Heart right ventricle (tissue), 16 donors: ENCODE results near the gene CDCA5. TPM values are rescaled to one million over a fixed set of nuclear protein-coding genes. Genes with fewer than 3 reads are reported as not detected.

ENCODE experiments used
- ATAC-seq, 8 donors: fragments of 200-7000 bp; cut with Tn5 transposase; one replicate each; pipeline ENCODE4 v1.9.1; 2020; ENCODE audit warnings: mild to moderate bottlenecking in 8 of 8, moderate library complexity in 8 of 8, moderate number of reproducible peaks in 1 of 8
- DNase-seq, 2 donors: peaks; one replicate each; pipeline ENCODE4 v3.0.0-alpha.2; 2020
- H3K27ac ChIP-seq, 10 donors: fragments of 200-600 bp; sonication (generic) in 2 of 10; one replicate each; pipeline versions ENCODE4 v1.5.0 to v1.8.0; 2020 to 2022; ENCODE audit warnings: mild to moderate bottlenecking in 3 of 10
- H3K27me3 ChIP-seq, 7 donors: fragments of 200-600 bp; one replicate each; pipeline ENCODE4 v1.8.0; 2021 to 2022; ENCODE audit warnings: mild to moderate bottlenecking in 2 of 7
- H3K36me3 ChIP-seq, 9 donors: fragments of 200-600 bp; sonication (generic) in 1 of 9; one replicate each; pipeline versions ENCODE4 v1.5.0 to v1.8.0; 2020 to 2022; ENCODE audit warnings: mild to moderate bottlenecking in 2 of 9
- H3K4me1 ChIP-seq, 9 donors: fragments of 200-600 bp; sonication (generic) in 1 of 9; one replicate each; pipeline versions ENCODE4 v1.5.0 to v1.8.0; 2020 to 2022; ENCODE audit warnings: mild to moderate bottlenecking in 4 of 9
- H3K4me3 ChIP-seq, 10 donors: fragments of 200-600 bp; sonication (generic) in 2 of 10; one replicate each; pipeline versions ENCODE4 v1.5.0 to v1.8.0; 2020 to 2022; ENCODE audit warnings: mild to moderate bottlenecking in 7 of 10, moderate library complexity in 2 of 10
- H3K9me3 ChIP-seq, 11 donors: fragments of 200-600 bp in 10 of 11; sonication (generic) in 2 of 11; one replicate each; pipeline versions ENCODE4 v1.5.0 to v1.8.0; 2013 to 2022; ENCODE audit warnings: mild to moderate bottlenecking in 2 of 11, control low read depth in 1 of 11, moderate library complexity in 1 of 11
- CTCF ChIP-seq, 9 donors: fragments of 200-600 bp; sonication (generic) in 2 of 9; IDR thresholded peaks; one replicate each; pipeline versions ENCODE4 v1.5.0 to v1.8.0; 2021 to 2022; ENCODE audit warnings: antibody characterized with exemption in 9 of 9, mild to moderate bottlenecking in 5 of 9, moderate library complexity in 1 of 9
- WGBS, 2 donors: extraction: QIAGEN DNeasy Blood & Tissue Kit; methylation state at CpG; one replicate each; pipeline ENCODE4 v1.1.7; 2013; ENCODE audit warnings: inconsistent platforms in 1 of 2; 5-methylcytosine and 5-hydroxymethylcytosine counted together
- intact Hi-C, 10 donors: fragments of 100-400 bp; cut with DNase I; formaldehyde crosslinking; loops; one replicate each; pipeline versions ENCODE4 v1.11.1 to v1.14.2; 2022
- polyA plus RNA-seq, 2 donors: library from polyadenylated mRNA; stranded (reverse); fragments of 200-250 nt; gene quantifications; one replicate each; pipeline ENCODE4 v1.2.3, GENCODE V29; 2013
- total RNA-seq, 10 donors: library from RNA; stranded (reverse); fragmentation: NEBNext Ultra II Directional in 3 of 10; extraction: Animal tissue kit (Norgen Biotek cat#: 25700) in 3 of 10; gene quantifications; one replicate each; pipeline versions ENCODE4 v1.2.1 to v1.2.4, GENCODE V29; 2021 to 2023
- donor health status: Arrhythmogenic right ventricular cardiomyopathy.
- donor health status: ischemic (EF 13 %, LVEDD 7.1; RV severe dilation, severe dysfunction).
- donor health status: healthy with polysubstance abuse.
- donor health status: DM: no; HTN: yes; CAD: no.
- donor health status: DM: no; HTN: no; CAD: no.
- donor health status: ischemic (EF 25% LVEDD 6.9; RV normal size, moderate dysfunction).
- donor health status: ischemic (EF 25% LVEDD 5.7; RV mildly dilated, moderate dysfunction).
- donor health status: healthy.
- donor health status: DM: yes; HTN: yes; CAD: no.
- donor health status: Ischemic cardiomyopathy.
- donor health status: ischemic (EF 35%, LVEDD 5.7; RV mildly dilated, moderate dysfunction).
- donor health status: nonischemic (EF 11% LVEDD 7.7; RV severe dilation, severe dysfunction).
- donor health status: DM: yes; HTN: yes; CAD: no.
- donor health status: PGD.
- donor health status: ischemic (EF 29% LVEDD 5.4; RV normal size, mild dysfunction).
- donor health status: nonischemic (EF 23%, LVEDD 6.1; RV moderate dilation, normal function).

CDCA5 gene
- total and polyA plus RNA-seq, 12 donors, result 0.45 to 5.3 (median 0.90) TPM

- intact Hi-C loops, result loop anchor here in 4 of 10 donors (1.0 to 5.0 kb wide), 4 partner anchors 12 to 739 kb away; partner anchors contain the start of genes CDCA5 (in 2 of the 4), ZFPL1 (in 2 of the 4), ARL2 (in 1 of the 4) and RPS6KA4 (in 1 of the 4)
- Histone ChIP-seq H3K9me3 (no peaks in the 10 kb centered on the region), H3K4me1 (peaks cover 4 to 31% (median 18%) of the 10 kb centered on the region in 9 donors), H3K27ac (peak within 1 kb of the TSS; percentile 67 to 96 (median 93)), H3K36me3 (peaks cover 0 to 32% (median 2%) of the 10 kb centered on the region in 9 donors), H3K4me3 (peak within 1 kb of the TSS; percentile 75 to 94 (median 86)), H3K27me3 (no peaks in the 10 kb centered on the region)
- TF ChIP-seq CTCF (IDR thresholded peaks at IDR 0.05), result no peak
- ATAC-seq (peak; percentile 94 to 96 (median 95)), DNase-seq (peak; percentile 83 to 90)
- 0 to 1% methylated on average over 51 to 52 of the region's 52 CpGs for WGBS, 2 donors
These were observed 12.3 kb upstream of the CDCA5 start, which contains the start of gene VPS51 for GRCh38 chr11:65095974-65096806. VPS51 (plus strand) TSS chr11:65096214; CDS start chr11:65096251, 37 bp downstream.

DNA sequence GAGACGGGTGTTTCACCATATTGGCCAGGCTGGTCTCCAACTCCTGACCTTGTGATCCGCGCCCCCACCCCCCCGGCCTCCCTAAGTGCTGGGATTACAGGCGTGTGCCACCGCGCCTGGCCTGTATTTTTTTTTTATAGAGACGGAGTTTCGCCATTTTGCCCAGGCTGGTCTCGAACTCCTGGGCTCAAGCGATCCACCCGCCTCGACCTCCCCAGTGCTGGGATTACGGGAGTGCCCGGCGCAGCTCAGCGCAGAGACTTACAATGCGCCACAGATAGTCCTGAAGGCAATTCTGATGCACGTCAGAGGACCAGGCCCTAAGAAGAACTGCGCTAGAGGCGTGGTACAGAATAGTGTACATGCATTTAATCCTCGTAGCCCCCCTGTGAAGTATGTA lies 11.6 kb upstream of the CDCA5 start:
- no peak for TF ChIP-seq CTCF (IDR thresholded peaks at IDR 0.05)
- Histone ChIP-seq H3K9me3 (no peaks in the 10 kb centered on the region), H3K36me3 (peaks cover 0 to 28% (median 2%) of the 10 kb centered on the region in 9 donors), H3K27ac (peak overlapping the region; percentile 67 to 96 (median 93)), H3K27me3 (no peaks in the 10 kb centered on the region), H3K4me3 (peak overlapping the region in 9 of 10 donors; percentile 75 to 94 (median 86)), H3K4me1 (peaks cover 4 to 26% (median 16%) of the 10 kb centered on the region in 9 donors)
- DNase-seq (no peak), ATAC-seq (peak in 2 of 8 donors; percentile 3 to 38)
- intact Hi-C loops, result loop anchor here in 3 of 10 donors (5.0 kb wide), 3 partner anchors 68 to 738 kb away; partner anchors contain the start of genes ARL2 (in 1 of the 3), RPS6KA4 (in 1 of the 3) and SNX15 (in 1 of the 3)
- WGBS, 2 donors, result 69 to 78% methylated on average over 22 of the region's 22 CpGs

GRCh38 chr11:65090628-65091027 lies 6.8 kb upstream of the CDCA5 start:
- DNase-seq (no peak), ATAC-seq (no peak)
- Histone ChIP-seq H3K4me1 (peaks cover 0 to 6% (median 2%) of the 10 kb centered on the region in 9 donors), H3K27me3 (no peaks in the 10 kb centered on the region), H3K9me3 (no peaks in the 10 kb centered on the region), H3K36me3 (peaks cover 0 to 44% (median 17%) of the 10 kb centered on the region in 9 donors), H3K4me3 (no peak overlapping the region), H3K27ac (no peak overlapping the region)
- WGBS, 2 donors, result 97 to 98% methylated on average over 4 of the region's 4 CpGs
- intact Hi-C loops, result no loop called here
- no peak for TF ChIP-seq CTCF (IDR thresholded peaks at IDR 0.05)

DNA sequence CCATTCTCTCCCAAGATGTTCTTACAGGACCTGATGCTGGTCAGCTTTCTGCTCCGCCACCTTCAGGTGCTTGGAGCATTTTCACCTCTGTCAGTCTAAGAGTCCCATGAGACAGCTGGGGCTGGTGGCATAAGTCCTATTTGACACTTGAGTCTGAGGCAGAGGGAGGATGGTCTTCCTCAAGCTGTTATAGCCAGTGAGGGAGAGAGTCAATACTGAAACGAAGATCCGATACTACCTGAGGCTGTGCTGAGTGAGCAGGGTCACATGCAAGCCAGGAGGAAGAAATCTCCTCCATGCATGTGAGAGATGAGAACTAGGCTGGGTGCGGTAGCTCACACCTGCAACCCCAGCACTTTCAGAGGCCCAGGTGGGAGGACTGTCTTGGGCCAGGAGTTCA lies 5.8 kb upstream of the CDCA5 start:
- intact Hi-C loops, result loop anchor here in 3 of 10 donors (5.0 to 10.0 kb wide), 3 partner anchors 42 to 165 kb away; partner anchors contain the start of genes ARL2 (in 1 of the 3) and PPP2R5B (in 1 of the 3)
- Histone ChIP-seq H3K36me3 (peaks cover 0 to 52% (median 17%) of the 10 kb centered on the region in 9 donors), H3K9me3 (no peaks in the 10 kb centered on the region), H3K27ac (no peak overlapping the region), H3K27me3 (no peaks in the 10 kb centered on the region), H3K4me3 (no peak overlapping the region), H3K4me1 (peaks cover 5 to 14% (median 11%) of the 10 kb centered on the region in 9 donors)
- no peak for TF ChIP-seq CTCF (IDR thresholded peaks at IDR 0.05)
- WGBS, 2 donors, result 94 to 95% methylated on average over 4 of the region's 4 CpGs
- no peak for ATAC-seq
- DNase-seq, result no peak
